Rectal smooth muscle tissue (tissue), 1 donor: Measurements from ENCODE around the gene G0S2.

Experiments used
- H3K27ac ChIP-seq: one replicate; pipeline ENCODE4 v1.7.0; 2013; ENCODE audit warnings: low read depth, low read length, inconsistent platforms
- H3K27me3 ChIP-seq: one replicate; pipeline ENCODE4 v1.7.0; 2013; ENCODE audit warnings: low read length; ENCODE audit not compliant: control insufficient read depth, insufficient read depth
- H3K36me3 ChIP-seq: one replicate; pipeline ENCODE4 v1.7.0; 2013; ENCODE audit warnings: low read length; ENCODE audit not compliant: control insufficient read depth, insufficient read depth
- H3K4me1 ChIP-seq: one replicate; pipeline ENCODE4 v1.7.0; 2013; ENCODE audit warnings: low read length; ENCODE audit not compliant: control insufficient read depth, insufficient read depth
- H3K4me3 ChIP-seq: one replicate; pipeline ENCODE4 v1.7.0; 2013; ENCODE audit warnings: low read length
- H3K9ac ChIP-seq: one replicate; pipeline ENCODE4 v1.7.0; 2013; ENCODE audit warnings: low read length

Gene G0S2

DNA sequence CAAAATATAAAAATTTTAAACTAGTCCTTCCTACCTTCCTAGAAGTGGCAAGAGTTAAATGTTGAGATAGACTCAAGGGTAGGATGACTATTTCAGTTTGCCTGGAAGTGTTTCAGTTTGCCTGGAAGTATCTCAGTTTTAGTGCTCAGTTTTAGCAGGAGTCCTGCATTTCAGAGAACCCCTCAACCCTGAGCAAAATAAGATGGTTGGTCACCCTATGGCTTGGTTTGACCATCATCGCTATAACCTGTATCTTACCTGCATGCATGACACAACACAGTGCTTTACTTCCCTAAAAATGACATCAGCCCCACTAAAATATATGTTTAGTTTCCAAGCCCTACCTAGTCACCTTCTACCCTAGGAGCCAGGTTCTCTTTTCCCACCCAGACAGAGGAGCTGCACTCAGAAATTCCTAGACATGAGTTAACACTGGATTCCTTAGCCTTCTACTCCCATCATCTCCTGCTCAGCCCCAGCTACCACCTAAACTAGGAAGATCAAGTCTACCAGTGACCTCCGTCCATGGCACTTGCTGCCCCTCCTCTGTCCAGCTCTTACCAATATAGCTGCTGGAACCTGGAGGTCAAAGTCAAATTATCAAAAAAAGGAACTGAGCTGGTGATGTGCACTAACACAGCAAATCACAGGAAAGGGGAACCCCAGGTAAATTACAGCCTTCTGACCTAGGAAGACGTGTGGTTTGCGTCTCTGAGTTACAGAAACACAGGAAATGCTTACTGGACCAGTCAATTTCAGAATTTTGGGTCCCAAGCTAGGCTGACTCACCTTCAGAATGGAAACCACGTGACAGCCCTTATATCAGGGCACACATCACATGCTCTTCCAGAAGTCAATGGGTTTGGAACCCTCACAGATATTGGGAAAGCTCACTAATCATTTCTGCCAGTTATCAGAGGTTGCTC, 2.2 kb upstream of the G0S2 start:
- no peak overlapping the region for H3K9ac ChIP-seq

GRCh38 chr1:209673631-209674417, 1.4 kb upstream of the G0S2 start:
- no peak overlapping the region for H3K27ac ChIP-seq
- H3K27me3 ChIP-seq: peaks cover 3% of the 10 kb centered on the region
- no peak overlapping the region for H3K9ac ChIP-seq
- peaks cover 2% of the 10 kb centered on the region for H3K4me1 ChIP-seq
- peak overlapping the region; percentile 14 for H3K4me3 ChIP-seq
- no peaks in the 10 kb centered on the region for H3K36me3 ChIP-seq

More for the DNA sequence above, 2.2 kb upstream of the G0S2 start:
- Histone ChIP-seq H3K27ac (no peak overlapping the region), H3K4me1 (peaks cover 2% of the 10 kb centered on the region), H3K4me3 (no peak overlapping the region), H3K27me3 (peaks cover 3% of the 10 kb centered on the region), H3K36me3 (no peaks in the 10 kb centered on the region)

GRCh38 chr1:209675565-209676154, 448 bp downstream of the G0S2 start:
- peaks cover 2% of the 10 kb centered on the region for H3K4me1 ChIP-seq
- H3K27me3 ChIP-seq: peaks cover 3% of the 10 kb centered on the region
- H3K36me3 ChIP-seq: no peaks in the 10 kb centered on the region
- peak overlapping the region; percentile 92 for H3K4me3 ChIP-seq
- no peak overlapping the region for H3K9ac ChIP-seq
- H3K27ac ChIP-seq: no peak overlapping the region

- H3K27ac ChIP-seq: no peak overlapping the region
- no peak overlapping the region for H3K9ac ChIP-seq
- H3K4me3 ChIP-seq: no peak overlapping the region
- H3K4me1 ChIP-seq: peaks cover 2% of the 10 kb centered on the region
- H3K36me3 ChIP-seq: no peaks in the 10 kb centered on the region
- peaks cover 3% of the 10 kb centered on the region for H3K27me3 ChIP-seq
Observed at GRCh38 chr1:209678981-209679539, 3.8 kb downstream of the G0S2 start.

DNA sequence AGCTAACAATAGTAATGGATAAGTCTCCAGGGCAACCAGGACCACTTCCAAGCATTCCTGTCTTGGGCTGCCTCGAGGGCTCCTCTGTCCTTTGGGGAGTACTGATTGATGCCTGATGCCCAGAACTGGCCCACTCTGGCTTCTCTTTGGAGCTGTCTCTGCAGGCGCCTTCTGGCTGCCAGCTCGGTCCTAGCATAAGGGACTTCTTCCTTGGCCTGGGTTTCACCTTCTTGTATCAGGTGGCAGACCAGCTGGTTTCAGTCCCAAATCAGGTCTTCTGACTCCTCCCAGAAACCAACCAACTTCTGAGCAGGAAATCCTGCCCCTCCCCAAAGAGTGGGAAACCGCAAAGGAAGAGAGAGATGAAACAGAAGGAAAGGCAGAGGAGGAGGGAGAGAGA, 10.6 kb downstream of the G0S2 start:
- H3K36me3 ChIP-seq: no peaks in the 10 kb centered on the region
- peaks cover 5% of the 10 kb centered on the region for H3K4me1 ChIP-seq
- H3K4me3 ChIP-seq: no peak overlapping the region
- no peak overlapping the region for H3K9ac ChIP-seq
- H3K27ac ChIP-seq: no peak overlapping the region
- no peaks in the 10 kb centered on the region for H3K27me3 ChIP-seq

DNA sequence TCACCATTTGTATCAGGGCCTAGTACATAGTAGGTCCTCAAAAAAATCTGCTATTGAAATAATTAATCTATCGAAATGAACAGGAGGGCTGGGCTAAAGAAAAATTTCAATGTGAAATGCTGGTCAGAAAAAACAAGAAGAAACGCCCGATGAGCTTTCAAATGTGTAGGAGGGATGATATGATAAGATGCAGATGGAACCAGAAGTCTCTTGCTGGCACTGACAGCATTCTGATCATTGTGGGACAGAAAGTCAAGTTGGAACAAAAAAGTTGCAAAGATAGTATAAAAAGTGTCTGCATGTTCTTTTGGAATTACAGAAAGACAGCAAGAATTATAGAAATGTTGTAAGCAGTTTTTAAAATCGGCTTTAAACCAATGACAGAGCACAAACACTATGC, 11.1 kb downstream of the G0S2 start:
- Histone ChIP-seq H3K27me3 (no peaks in the 10 kb centered on the region), H3K4me3 (no peak overlapping the region), H3K27ac (no peak overlapping the region), H3K36me3 (no peaks in the 10 kb centered on the region), H3K9ac (no peak overlapping the region), H3K4me1 (peaks cover 5% of the 10 kb centered on the region)

DNA sequence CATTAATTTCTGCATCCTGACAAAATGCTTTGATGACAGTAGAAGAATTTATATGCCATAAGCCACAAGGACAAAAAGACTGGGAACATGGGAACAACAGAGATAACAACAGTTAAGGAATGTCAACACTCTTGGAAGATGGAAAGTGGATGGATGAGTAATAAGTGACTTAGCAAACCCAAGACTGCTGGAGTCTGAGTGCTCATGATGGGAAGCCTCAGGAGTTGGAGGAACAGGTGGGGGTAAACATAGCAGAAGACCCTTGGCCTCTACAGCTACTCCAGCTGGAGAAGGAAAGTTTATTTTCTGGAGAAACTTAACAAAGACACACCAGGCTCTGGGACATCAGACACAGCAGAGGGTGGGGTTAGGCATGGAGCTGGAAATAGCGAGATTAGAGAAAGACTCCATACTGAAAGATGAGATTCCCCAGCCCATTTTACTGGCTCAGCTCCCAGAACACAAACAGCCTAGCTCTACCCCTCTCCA, 13.6 kb downstream of the G0S2 start:
- Histone ChIP-seq H3K27ac (no peak overlapping the region), H3K9ac (no peak overlapping the region), H3K36me3 (no peaks in the 10 kb centered on the region), H3K4me3 (no peak overlapping the region), H3K4me1 (peaks cover 5% of the 10 kb centered on the region), H3K27me3 (no peaks in the 10 kb centered on the region)

DNA sequence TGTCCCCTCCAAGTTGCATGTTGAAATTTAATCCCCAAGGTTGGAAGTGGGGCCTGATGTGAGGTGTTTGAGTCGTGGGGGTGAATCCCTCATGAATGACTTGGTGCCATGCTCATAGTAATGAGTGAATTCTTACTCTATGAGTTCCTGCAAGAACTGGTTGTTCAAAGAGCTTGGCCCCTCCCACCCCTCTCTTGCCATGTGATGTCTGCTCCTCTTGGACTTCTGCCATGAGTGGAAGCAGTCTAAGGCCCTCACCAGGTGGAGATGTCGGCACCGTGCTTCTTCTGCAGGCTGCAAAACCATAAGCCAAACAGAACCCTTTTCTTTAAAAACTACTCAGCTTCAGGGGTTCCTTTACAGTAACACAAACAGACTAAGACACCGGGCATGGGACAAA, 14.3 kb downstream of the G0S2 start:
- no peak overlapping the region for H3K27ac ChIP-seq
- no peak overlapping the region for H3K4me3 ChIP-seq
- H3K9ac ChIP-seq: no peak overlapping the region
- no peaks in the 10 kb centered on the region for H3K27me3 ChIP-seq
- H3K4me1 ChIP-seq: peaks cover 5% of the 10 kb centered on the region
- no peaks in the 10 kb centered on the region for H3K36me3 ChIP-seq

DNA sequence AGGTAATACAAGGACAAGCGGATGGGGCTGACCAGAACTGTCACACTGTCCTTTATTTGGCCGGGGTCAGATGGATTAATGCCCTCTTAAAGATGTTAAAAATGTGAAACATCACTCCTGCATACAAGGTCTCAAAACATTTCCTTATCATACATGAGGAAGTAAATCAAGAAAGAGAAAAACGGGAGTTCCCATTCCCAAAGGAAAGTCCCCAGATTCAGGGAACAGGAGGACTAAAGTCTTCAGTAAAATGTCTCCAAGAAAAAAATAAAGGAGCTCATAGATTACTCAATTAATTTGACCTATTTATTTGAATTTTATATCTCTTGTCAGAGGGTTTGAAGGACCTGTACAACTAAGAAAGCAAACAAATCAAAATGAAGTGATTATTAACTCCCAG, 16.0 kb downstream of the G0S2 start:
- peaks cover 5% of the 10 kb centered on the region for H3K4me1 ChIP-seq
- H3K27ac ChIP-seq: no peak overlapping the region
- no peak overlapping the region for H3K4me3 ChIP-seq
- no peaks in the 10 kb centered on the region for H3K36me3 ChIP-seq
- no peak overlapping the region for H3K9ac ChIP-seq
- no peaks in the 10 kb centered on the region for H3K27me3 ChIP-seq

GRCh38 chr1:209692296-209692695, 17.1 kb downstream of the G0S2 start:
- Histone ChIP-seq H3K27ac (no peak overlapping the region), H3K36me3 (no peaks in the 10 kb centered on the region), H3K4me1 (peaks cover 2% of the 10 kb centered on the region), H3K27me3 (no peaks in the 10 kb centered on the region), H3K4me3 (no peak overlapping the region), H3K9ac (no peak overlapping the region)

- Histone ChIP-seq H3K4me3 (no peak overlapping the region), H3K9ac (no peak overlapping the region), H3K27ac (no peak overlapping the region), H3K27me3 (no peaks in the 10 kb centered on the region), H3K36me3 (no peaks in the 10 kb centered on the region), H3K4me1 (peaks cover 2% of the 10 kb centered on the region)
Observed at GRCh38 chr1:209692745-209693504, 17.7 kb downstream of the G0S2 start.
